SK-N-DZ (cell line): ENCODE results near the gene SERPINF2.
A peak's percentile ranks its signal among the peaks of the same experiment; 100 is the strongest.
"Not testable (repeated sequence)": the region's sequence is repeated elsewhere in the genome, so short reads cannot be mapped to it uniquely, and the experiment has no call there.

Source experiments
- DNase-seq: peaks from one replicate; pipeline ENCODE4 v3.0.0-alpha.2; 2015; ENCODE audit warnings: low spot score

Gene SERPINF2

GRCh38 chr17:1762901-1763898 is 20.5 kb downstream of the SERPINF2 start:
- DNase-seq, result peak; percentile 87

DNA sequence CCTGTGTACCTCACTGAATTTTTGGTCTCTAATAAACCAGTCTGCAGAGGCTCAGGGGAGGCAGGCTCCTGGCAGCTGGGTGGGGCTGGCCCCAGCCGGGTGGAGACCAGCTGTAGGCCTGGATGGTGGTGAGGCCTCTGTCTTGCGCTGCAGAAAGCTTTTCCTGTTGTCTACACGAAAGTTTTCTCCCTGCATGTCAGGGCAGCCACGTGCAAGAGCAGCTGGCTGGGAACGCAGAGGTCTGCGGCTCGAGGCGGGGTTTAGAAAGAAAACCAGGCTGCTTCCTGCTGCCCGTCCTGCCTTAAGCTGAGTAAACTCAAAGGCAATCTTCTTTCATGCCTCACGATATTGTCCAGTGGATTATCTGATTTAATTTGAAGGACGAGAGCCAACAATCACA is 21.6 kb downstream of the SERPINF2 start:
- peak; percentile 64 for DNase-seq

DNA sequence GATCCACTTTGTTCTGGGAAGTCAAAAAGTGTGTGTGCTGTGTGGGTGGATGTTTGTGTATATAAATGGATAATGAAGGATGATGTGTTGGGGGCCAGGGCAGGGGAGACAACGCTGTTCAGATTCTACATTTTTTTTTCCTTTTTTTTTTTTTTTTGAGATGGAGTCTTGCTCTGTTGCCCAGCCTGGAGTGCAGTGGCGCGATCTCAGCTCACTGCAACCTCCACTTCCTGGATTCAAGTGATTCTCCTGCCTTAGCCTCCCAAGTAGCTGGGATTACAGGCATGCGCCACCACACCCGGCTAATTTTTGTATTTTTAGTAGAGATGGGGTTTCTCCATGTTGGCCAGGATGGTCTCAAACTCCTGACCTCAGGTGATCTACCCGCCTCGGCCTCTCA is 22.0 kb downstream of the SERPINF2 start:
- not testable (repeated sequence) for DNase-seq

- DNase-seq, result no peak
These were observed 22.9 kb downstream of the SERPINF2 start for GRCh38 chr17:1765576-1765975.

GRCh38 chr17:1766382-1767135 is 23.9 kb downstream of the SERPINF2 start:
- DNase-seq, result no peak

- no peak for DNase-seq
These were observed 24.7 kb downstream of the SERPINF2 start for GRCh38 chr17:1767358-1767757.

- no peak for DNase-seq
These were observed 27.3 kb downstream of the SERPINF2 start for GRCh38 chr17:1769822-1770477.

DNA sequence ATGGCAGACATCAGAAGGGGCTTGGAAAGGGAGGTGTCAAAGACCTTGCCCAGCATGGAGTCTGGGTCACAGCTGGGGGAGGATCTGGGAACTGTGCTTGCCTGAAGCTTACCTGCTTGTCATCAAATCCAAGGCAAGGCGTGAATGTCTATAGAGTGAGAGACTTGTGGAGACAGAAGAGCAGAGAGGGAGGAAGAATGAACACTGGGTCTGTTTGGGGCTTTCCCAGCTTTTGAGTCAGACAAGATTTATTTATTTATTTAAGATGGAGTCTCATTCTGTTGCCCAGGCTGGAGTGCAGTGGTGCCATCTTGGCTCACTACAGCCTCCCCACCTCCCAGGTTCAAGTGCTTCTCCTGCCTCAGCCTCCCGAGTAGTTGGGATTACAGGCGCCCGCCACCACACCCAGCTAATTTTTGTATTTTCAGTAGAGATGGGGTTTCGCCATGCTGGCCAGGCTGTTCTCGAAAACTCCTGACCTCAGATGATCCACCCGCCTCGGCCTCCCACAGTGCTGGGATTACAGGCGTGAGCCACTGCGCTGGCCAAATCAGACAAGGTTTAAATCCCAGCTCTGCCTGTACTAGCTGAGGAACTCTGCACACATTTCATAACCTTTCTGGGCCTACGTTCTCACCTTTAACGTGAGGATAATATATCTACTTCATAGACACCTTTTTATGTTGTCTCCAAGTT is 30.5 kb downstream of the SERPINF2 start:
- not testable (repeated sequence) for DNase-seq

DNA sequence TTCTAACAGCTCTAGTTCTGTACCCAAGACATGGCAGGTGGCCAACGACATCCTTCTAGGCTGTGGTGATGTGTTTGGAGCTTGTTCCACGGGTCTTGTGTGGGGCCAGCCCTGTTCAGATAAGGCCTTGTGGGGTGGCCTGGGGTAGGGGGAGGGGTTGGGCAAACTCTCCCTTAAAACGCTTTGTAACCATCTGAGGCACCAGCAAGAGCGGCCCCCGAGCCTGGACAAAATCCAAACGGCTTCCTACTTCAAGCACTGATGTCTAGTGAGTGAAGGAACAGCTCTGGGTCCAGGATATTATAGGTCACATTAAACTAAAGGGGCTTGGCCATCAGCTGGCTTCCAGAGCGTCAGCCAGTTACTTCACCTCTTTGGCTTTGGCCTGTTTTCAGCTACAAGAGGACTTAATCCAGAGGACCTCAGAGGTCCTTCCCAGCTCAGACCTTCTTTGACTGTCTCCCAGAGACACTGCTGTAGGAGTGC is 31.1 kb downstream of the SERPINF2 start:
- DNase-seq, result no peak

GRCh38 chr17:1774390-1775176 is 31.9 kb downstream of the SERPINF2 start:
- DNase-seq, result no peak

- no peak for DNase-seq
These were observed 33.7 kb downstream of the SERPINF2 start for GRCh38 chr17:1776328-1776727.

- no peak for DNase-seq
These were observed 34.2 kb downstream of the SERPINF2 start for GRCh38 chr17:1776857-1777256.

- DNase-seq, result no peak
These were observed 37.0 kb downstream of the SERPINF2 start for GRCh38 chr17:1779571-1780131.

- DNase-seq, result no peak
These were observed 39.5 kb downstream of the SERPINF2 start for GRCh38 chr17:1782171-1782567.

GRCh38 chr17:1783271-1783670 is 40.6 kb downstream of the SERPINF2 start:
- DNase-seq, result no peak

- no peak for DNase-seq
These were observed 41.4 kb downstream of the SERPINF2 start for GRCh38 chr17:1783834-1784611.

GRCh38 chr17:1785930-1786329 is 43.3 kb downstream of the SERPINF2 start:
- DNase-seq, result no peak

DNA sequence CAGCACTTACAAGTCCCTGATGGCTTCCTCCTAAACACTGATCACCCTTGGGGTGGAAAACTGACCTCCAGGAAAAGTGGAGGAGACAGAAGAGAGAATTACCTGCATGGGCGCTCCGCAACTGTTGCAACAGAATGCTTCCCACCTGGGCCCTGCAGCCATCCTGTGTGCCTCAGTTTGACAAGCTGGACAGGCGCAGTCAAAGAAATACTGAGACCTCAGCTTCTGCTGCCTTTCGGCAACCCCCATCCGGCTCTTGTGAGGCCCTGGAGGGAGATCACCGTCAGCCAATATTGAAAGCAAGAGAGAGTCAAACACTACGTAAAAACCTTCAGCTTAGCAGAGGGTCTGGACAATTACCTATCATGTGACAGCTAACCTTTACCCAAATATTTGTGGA is 44.0 kb downstream of the SERPINF2 start:
- no peak for DNase-seq

DNA sequence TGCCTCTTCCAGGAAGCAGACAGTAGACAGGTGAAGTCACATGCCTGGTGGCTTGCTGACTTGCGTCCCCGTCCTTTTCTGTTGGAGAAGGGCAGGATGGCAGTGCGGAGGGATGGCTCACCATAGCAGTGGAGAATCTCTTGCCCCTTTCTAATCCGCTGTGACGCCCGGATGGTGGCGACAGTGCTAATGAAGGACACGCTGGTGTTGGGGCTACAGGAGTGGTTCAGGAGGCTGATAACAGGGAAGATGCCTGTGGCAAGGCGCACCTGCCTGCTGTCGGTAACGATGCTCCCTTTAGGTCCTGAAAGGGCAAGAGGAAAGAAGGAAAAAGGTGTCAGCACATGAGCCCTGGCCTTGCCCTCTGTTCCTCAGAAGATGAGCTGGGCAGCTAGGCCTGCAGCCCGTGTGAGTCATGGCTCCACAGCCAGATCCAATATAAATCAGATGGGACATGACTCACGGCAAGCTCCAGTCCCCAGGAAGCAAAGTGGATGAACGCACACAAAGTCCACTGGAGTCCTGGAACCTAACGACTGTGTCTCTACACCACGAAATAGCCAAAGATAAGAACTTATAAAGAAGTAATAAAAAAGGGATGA is 44.7 kb downstream of the SERPINF2 start:
- DNase-seq, result no peak
